Purkinje cell (primary cell): Measurements from ENCODE around the gene KIR2DL1. TPM values are rescaled to one million over a fixed set of nuclear protein-coding genes. Genes with fewer than 3 reads are reported as not detected.

ENCODE experiments used
- polyA plus RNA-seq: library from polyadenylated mRNA; unstranded; fragments of >200 nt; fragmentation: Nextera tagmentation; gene quantifications from 2 replicates; pipeline ENCODE4 v1.2.1, GENCODE V29; 2014

The KIR2DL1 gene
- not detected in 2 replicates for polyA plus RNA-seq

GRCh38 chr19:54769646-54770045 is at the start of gene KIR2DL1:
TSS of gene KIR2DL1 (plus strand) at chr19:54769793. CDS start at chr19:54769851, 58 bp downstream.

DNA sequence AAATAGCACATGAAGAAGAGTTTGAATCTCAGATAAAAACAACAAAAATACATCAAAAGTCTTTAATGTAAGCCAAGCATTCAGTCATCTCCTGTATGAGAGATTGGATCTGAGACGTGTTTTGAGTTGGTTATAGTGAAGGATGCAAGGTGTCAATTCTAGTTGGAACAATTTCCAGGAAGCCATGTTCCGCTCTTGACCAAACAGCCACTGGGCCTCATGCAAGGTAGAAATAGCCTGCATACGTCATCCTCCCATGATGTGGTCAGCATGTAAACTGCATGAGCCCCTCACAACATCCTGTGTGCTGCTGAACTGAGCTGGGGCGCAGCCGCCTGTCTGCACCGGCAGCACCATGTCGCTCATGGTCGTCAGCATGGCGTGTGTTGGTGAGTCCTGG is 45.5 kb upstream of the KIR2DL1 start, which contains the start of gene KIR3DL3:
Gene KIR3DL3, plus strand, starts transcription at position 301 of the 400 bp plus-strand sequence. Its CDS starts 55 bp downstream, at position 356.

GRCh38 chr19:54738306-54738705 is 31.3 kb upstream of the KIR2DL1 start, which contains the start of gene KIR2DL3:
TSS of gene KIR2DL3 (plus strand) at chr19:54738513. CDS start at chr19:54738546, 33 bp downstream.

GRCh38 chr19:54803410-54803809 is 33.8 kb downstream of the KIR2DL1 start, which contains the start of gene KIR2DL4:
TSS of gene KIR2DL4 (plus strand) at chr19:54803610. CDS start at chr19:54803652, 42 bp downstream.

DNA sequence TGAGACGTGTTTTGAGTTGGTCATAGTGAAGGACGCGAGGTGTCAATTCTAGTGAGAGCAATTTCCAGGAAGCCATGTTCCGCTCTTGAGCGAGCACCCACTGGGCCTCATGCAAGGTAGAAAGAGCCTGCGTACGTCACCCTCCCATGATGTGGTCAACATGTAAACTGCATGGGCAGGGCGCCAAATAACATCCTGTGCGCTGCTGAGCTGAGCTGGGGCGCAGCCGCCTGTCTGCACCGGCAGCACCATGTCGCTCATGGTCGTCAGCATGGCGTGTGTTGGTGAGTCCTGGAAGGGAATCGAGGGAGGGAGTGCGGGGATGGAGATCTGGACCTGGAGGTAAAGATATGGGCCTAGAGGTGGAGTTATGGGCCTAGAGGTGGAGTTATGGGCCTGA is 46.7 kb downstream of the KIR2DL1 start, which contains the start of gene KIR3DL1:
Gene KIR3DL1, plus strand, starts transcription at position 218 of the 400 bp plus-strand sequence.

DNA sequence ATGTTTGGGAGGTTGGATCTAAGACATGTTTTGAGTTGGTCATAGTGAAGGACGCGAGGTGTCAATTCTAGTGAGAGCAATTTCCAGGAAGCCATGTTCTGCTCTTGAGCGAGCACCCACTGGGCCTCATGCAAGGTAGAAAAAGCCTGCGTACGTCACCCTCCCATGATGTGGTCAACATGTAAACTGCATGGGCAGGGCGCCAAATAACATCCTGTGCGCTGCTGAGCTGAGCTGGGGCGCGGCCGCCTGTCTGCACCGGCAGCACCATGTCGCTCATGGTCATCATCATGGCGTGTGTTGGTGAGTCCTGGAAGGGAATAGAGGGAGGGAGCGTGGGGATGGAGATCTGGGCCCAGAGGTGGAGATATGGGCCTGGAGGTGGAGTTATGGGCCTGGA is 62.9 kb downstream of the KIR2DL1 start, which contains the start of gene KIR2DS4:
Gene KIR2DS4, plus strand, starts transcription at position 181 of the 400 bp plus-strand sequence.

Other genes starting within 250 kb of the KIR2DL1 start
- gene LILRA2, start 196.0 kb upstream of the KIR2DL1 start, polyA plus RNA-seq = not detected in 2 replicates
- not detected in 2 replicates for gene LILRA1, start 176.2 kb upstream of the KIR2DL1 start, polyA plus RNA-seq
- not detected in 2 replicates for gene LILRB1, start 139.3 kb upstream of the KIR2DL1 start, polyA plus RNA-seq
- gene LILRB4, start 106.8 kb upstream of the KIR2DL1 start, polyA plus RNA-seq = not detected in 2 replicates
- gene KIR3DL3, start 45.4 kb upstream of the KIR2DL1 start, polyA plus RNA-seq = not detected in 2 replicates
- gene KIR2DL3, start 31.3 kb upstream of the KIR2DL1 start, polyA plus RNA-seq = not detected in 2 replicates
- not detected in 2 replicates for gene KIR2DL4, start 33.8 kb downstream of the KIR2DL1 start, polyA plus RNA-seq
- gene KIR3DL1, start 46.7 kb downstream of the KIR2DL1 start, polyA plus RNA-seq = not detected in 2 replicates
- not detected in 2 replicates for gene KIR2DS4, start 62.9 kb downstream of the KIR2DL1 start, polyA plus RNA-seq
- gene KIR3DL2, start 80.7 kb downstream of the KIR2DL1 start, polyA plus RNA-seq = not detected in 2 replicates
- gene FCAR, start 104.4 kb downstream of the KIR2DL1 start, polyA plus RNA-seq = not detected in 2 replicates
- gene NCR1, start 136.4 kb downstream of the KIR2DL1 start, polyA plus RNA-seq = not detected in 2 replicates
- gene NLRP7, start 177.7 kb downstream of the KIR2DL1 start, polyA plus RNA-seq = not detected in 2 replicates
- gene NLRP2, start 196.6 kb downstream of the KIR2DL1 start, polyA plus RNA-seq = 0.27 TPM in 1 of 2 replicates, not detected in the other